Islet precursor cell (in vitro differentiated cells): ENCODE data around the gene SLC27A6.
"Not testable (repeated sequence)": the region's sequence is repeated elsewhere in the genome, so short reads cannot be mapped to it uniquely, and the experiment has no call there.

Source experiments
- DNase-seq: peaks from one replicate; pipeline ENCODE4 v3.0.0-alpha.2; 2018

SLC27A6 gene

GRCh38 chr5:129003232-129003631 is 37.9 kb downstream of the SLC27A6 start:
- DNase-seq: no peak

GRCh38 chr5:129014185-129014584 is 48.9 kb downstream of the SLC27A6 start:
- DNase-seq: no peak

- DNase-seq: no peak
Observed at GRCh38 chr5:129018837-129019236, 53.5 kb downstream of the SLC27A6 start.

DNA sequence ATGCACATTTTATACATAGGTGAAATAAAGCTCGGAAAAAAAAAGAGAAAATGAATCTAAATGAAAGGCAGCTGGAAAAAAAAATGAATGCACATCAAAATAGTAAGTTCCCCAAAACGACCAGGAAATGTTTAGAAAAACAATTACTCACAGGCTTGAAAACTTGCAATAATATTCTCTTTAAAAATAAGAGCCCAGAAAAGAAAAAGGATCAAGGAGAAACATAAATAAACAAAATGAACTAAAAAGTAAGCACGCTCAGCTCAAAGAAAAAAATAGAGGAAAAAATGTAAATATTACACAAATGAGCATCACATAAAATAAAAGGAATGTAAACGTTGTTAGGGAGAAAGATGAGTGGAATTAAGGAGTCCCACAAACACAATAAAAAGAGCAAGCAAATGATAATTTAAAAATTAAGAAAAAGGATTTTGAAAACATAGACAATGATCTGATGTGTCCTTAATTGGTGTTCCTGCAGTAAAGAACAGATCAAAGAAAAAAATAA is 54.2 kb downstream of the SLC27A6 start:
- DNase-seq: no peak

DNA sequence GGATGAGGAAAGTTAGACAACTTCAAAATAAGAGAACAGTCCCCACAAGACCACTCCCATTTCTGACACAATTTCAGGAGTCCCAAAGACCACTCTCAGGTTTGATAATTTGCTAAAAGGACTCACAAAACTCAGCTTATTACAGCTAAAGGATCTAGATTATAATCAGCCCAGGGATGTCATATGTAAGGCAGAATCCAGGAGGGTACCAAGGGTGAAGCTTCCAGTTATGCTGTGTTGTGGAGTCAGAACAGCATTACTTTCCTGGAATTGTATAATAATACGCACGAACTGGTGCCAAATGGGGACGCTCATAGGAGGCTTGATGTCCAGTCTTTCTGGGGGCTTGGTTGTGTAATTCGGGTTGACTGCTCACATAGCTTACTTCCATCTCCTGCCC is 55.4 kb downstream of the SLC27A6 start:
- no peak for DNase-seq

DNA sequence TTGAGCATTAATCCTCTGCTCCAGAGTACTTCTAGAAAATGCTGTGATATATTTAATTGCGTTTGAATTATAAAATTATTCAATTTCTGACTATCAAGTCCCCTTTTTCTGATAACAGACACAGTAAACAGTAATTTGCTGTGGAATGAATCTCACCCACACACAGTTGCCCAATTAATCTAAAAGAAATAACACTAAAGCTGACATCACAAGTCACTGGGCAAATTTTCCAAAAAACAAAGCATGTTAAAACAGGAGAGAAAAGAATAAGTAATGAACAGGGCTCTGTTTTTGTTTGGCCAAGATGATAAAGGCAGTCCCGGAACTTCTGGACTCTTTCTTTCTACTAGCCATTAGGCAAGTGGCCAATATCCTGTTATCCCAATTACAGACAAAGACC is 56.5 kb downstream of the SLC27A6 start:
- DNase-seq: no peak

- DNase-seq: no peak
Observed at GRCh38 chr5:129022599-129022998, 57.3 kb downstream of the SLC27A6 start.

DNA sequence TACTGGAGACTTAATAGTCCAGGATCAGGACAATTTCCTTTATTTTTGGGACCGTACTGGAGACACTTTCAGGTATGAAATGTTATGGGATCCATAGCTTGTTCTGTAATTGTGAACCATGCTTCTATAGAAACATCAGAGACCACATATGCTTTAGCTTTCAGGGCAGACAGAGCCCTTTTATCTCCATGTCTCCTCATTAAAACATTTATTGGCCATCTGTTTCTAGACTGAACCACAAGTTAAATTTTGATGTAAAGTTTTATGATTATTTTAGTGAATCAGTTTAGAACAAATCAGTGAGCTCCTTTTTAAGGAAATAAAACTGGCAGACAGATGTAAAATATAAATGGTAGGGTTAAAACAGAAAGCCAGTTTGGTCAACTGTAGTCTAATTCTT is 62.0 kb downstream of the SLC27A6 start:
- no peak for DNase-seq

GRCh38 chr5:129031886-129032683 is 66.8 kb downstream of the SLC27A6 start:
- no peak for DNase-seq

- not testable (repeated sequence) for DNase-seq
Observed at GRCh38 chr5:129036257-129036656, 71.0 kb downstream of the SLC27A6 start.

DNA sequence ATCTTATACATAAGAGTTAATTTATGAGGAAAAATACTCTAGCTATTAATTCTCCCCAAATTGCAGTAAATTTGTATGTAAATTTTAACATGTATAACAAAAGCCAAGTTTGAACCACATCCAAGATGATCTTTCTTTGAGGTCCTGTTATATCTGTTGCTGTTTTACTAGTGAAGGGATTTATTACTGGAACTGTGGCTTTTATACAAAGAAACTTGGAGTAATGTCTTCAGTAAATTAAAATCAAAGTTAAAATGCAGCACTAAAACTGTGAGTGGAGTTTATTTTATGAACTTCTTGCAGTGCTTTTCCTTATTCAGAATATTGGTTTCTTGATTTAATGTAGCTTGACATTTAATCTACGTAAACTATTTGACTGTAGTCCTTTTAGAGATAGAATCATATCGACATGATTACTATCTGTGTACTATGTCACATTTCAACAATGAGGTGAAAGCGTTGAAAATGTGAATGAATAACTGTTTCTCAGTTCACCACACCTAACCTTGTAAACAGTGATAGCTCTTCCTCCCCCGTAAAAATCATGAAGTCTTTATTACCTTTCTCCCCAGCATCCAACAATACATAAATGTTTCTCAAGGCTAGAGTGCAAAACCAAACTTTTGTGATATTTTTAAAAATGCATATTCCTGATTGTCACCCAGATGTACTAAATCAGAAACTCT is 76.1 kb downstream of the SLC27A6 start:
- DNase-seq: no peak

GRCh38 chr5:129042306-129042705 is 77.0 kb downstream of the SLC27A6 start:
- no peak for DNase-seq

- DNase-seq: no peak
Observed at GRCh38 chr5:129043894-129044293, 78.6 kb downstream of the SLC27A6 start.

- no peak for DNase-seq
Observed at GRCh38 chr5:129046151-129046550, 80.9 kb downstream of the SLC27A6 start.

DNA sequence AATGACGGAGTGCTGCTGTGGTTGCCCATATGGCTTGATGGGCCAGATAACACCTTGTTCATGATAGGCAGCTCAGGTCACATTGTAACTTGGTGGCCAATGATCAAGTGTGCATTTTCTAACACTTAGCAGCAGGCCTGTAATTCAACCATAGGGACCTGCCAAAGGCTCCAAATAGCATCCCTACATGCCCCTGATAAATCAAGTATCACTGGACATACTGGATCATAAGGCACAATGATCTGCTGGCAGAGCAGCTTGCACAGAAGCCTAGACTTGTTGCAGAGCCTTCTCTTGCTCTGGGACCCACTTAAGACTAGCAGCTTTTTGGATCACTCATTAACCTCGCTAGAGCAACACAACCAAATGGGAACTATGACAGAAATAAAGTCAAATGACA is 83.2 kb downstream of the SLC27A6 start:
- DNase-seq: no peak

- DNase-seq: no peak
Observed at GRCh38 chr5:129049126-129049799, 84.0 kb downstream of the SLC27A6 start.

GRCh38 chr5:129051283-129051682 is 86.0 kb downstream of the SLC27A6 start:
- DNase-seq: no peak

DNA sequence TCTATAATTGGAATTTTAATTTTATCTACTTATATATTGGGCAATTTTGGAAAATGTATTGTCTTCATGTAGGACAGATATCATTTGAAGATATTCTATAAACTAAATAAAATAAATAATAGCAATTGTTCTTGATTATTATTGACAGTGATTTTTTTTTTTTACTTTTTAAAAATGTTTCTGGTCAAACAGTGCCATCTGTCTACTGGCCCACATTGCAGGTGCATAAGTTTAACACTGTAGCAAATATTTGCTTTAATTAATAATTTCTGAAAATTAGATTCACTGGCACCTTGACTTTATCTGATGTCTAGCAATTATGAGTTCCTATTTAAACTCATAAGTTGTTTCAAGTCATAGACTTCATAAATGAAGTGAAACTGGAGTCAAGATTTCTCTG is 88.2 kb downstream of the SLC27A6 start:
- no peak for DNase-seq

- no peak for DNase-seq
Observed at GRCh38 chr5:129057329-129057728, 92.0 kb downstream of the SLC27A6 start.

DNA sequence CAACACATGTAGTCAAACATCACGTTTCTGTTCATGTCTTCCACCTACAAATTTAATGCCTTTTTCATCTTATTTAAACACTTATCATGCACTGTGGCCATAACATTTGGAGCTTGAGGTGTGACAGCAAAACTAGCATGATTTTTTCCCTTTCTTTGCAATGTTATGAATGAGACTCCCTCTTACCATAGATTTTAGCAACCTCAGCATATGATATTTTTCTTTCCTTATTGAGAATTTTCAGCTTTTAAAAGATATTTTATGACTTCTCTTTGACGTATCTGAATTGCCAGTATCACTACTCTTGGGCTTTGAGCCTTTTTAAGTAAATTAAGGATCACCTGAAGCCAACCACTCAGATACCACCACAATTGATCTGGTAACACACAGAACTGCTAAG is 96.6 kb downstream of the SLC27A6 start:
- DNase-seq: no peak

DNA sequence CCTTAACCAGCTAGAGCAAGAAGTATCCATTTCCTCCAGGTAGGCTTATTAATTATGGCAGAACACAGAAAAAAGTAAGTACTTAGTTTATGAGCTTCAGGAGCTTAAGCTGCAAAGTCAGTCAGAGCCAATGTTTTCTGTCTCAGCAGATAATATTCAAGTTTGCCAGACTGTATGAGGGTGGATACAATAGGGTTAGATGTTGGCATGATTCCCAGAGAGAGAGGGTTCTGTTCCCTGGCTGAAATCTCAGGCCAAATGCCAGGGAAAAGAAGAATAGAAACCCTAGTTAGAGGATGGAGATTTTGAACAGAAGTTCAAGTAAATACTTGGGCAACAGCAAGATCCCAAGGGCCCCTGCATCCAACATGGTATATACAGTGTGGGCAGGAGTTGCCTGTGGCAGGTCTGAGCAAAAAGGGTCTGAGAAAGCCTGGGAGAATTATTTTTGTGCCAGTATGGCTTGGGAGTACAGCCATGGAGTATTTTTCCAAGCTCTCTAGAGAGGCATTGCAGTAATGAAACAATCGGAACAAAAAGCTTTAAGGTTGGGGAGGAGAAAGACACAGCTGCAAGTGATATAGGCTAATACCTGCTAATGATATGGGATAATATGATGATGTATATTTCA is 98.3 kb downstream of the SLC27A6 start:
- no peak for DNase-seq

- no peak for DNase-seq
Observed at GRCh38 chr5:129065721-129066120, 100.4 kb downstream of the SLC27A6 start.

DNA sequence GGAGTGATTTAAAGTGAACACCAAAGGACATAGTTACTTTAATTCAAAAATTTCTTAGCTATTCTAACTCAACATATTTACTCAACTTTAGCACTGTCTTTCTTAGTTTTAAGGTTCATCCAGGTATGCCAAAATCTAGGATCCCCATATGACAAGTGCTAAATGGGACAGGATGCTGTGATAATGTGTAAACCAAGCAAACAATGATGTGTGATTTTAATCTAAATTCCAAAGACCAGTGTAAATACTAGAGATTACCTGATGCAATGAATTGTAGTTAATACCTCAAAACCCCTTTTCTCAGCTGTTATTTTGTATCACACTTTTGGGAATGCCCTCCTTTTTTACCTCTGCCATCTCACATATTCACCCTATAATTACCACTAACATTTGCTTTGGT is 102.5 kb downstream of the SLC27A6 start:
- no peak for DNase-seq
